Neural progenitor cell (in vitro differentiated cells): ENCODE data around the gene ZNF184. TPM values are rescaled to one million over a fixed set of nuclear protein-coding genes. Genes with fewer than 3 reads are reported as not detected.

ENCODE experiments used
- DNase-seq: peaks from one replicate; pipeline ENCODE4 v3.0.0-alpha.2; 2016; ENCODE audit warnings: low spot score
- H2AFZ ChIP-seq: fragments of 200-600 bp; sonication (generic); replicated peaks from 2 replicates; pipeline ENCODE4 v1.6.1; 2016; ENCODE audit warnings: antibody characterized with exemption
- H3F3A ChIP-seq: fragments of 200-600 bp; sonication (generic); 2 replicates; pipeline ENCODE4 v1.6.1; 2016; ENCODE audit warnings: antibody characterized with exemption, low read depth
- H3K27ac ChIP-seq: fragments of 200-600 bp; sonication (generic); 2 replicates; pipeline ENCODE4 v1.5.1; 2016; ENCODE audit warnings: mild to moderate bottlenecking
- H3K27me3 ChIP-seq: fragments of 200-600 bp; sonication (generic); 2 replicates; pipeline ENCODE4 v1.6.1; 2016; ENCODE audit warnings: mild to moderate bottlenecking, moderate library complexity
- H3K36me3 ChIP-seq: fragments of 200-600 bp; sonication (generic); 2 replicates; pipeline ENCODE4 v1.5.1; 2016
- H3K4me1 ChIP-seq: fragments of 200-600 bp; sonication (generic); 2 replicates; pipeline ENCODE4 v1.6.1; 2016; ENCODE audit warnings: mixed run types
- H3K4me2 ChIP-seq: fragments of 200-600 bp; sonication (generic); 2 replicates; pipeline ENCODE4 v1.6.1; 2016
- H3K4me3 ChIP-seq: fragments of 200-600 bp; sonication (generic); 2 replicates; pipeline ENCODE4 v1.5.1; 2016
- H3K79me2 ChIP-seq: fragments of 200-600 bp; sonication (generic); 2 replicates; pipeline ENCODE4 v1.6.1; 2016; ENCODE audit warnings: low read depth
- H3K9ac ChIP-seq: fragments of 200-600 bp; sonication (generic); 2 replicates; pipeline ENCODE4 v1.6.1; 2016
- H3K9me3 ChIP-seq: fragments of 200-600 bp; sonication (generic); 2 replicates; pipeline ENCODE4 v1.5.1; 2016; ENCODE audit warnings: low read depth
- H4K20me1 ChIP-seq: fragments of 200-600 bp; sonication (generic); 2 replicates; pipeline ENCODE4 v1.6.1; 2016; ENCODE audit warnings: low read depth
- H3K27ac Mint-ChIP-seq: 3 replicates; pipeline ENCODE4 v1.8.0; 2021; ENCODE audit warnings: mixed read lengths
- H3K27me3 Mint-ChIP-seq: 2 replicates; pipeline ENCODE4 v1.8.0; 2022; ENCODE audit warnings: low read depth, mild to moderate bottlenecking, inconsistent platforms, moderate library complexity, mixed read lengths; ENCODE audit not compliant: insufficient read depth
- H3K36me3 Mint-ChIP-seq: 3 replicates; pipeline ENCODE4 v1.8.0; 2021; ENCODE audit warnings: mixed read lengths
- H3K4me1 Mint-ChIP-seq: 3 replicates; pipeline ENCODE4 v1.8.0; 2021; ENCODE audit warnings: mixed read lengths
- H3K4me3 Mint-ChIP-seq: 3 replicates; pipeline ENCODE4 v1.8.0; 2021; ENCODE audit warnings: mild to moderate bottlenecking, moderate library complexity, mixed read lengths
- H3K9me3 Mint-ChIP-seq: 3 replicates; pipeline ENCODE4 v1.8.0; 2020; ENCODE audit warnings: mixed read lengths
- EZH2 ChIP-seq: fragments of 200-600 bp; sonication (generic); IDR thresholded peaks from 2 replicates; pipeline ENCODE4 v1.6.1; 2017; ENCODE audit warnings: antibody characterized with exemption, mild to moderate bottlenecking, moderate library complexity
- EZH2phosphoT487 ChIP-seq: fragments of 200-600 bp; sonication (generic); IDR thresholded peaks from 2 replicates; pipeline ENCODE4 v1.6.1; 2017; ENCODE audit warnings: antibody characterized with exemption
- total RNA-seq: library from RNA; depleted of rRNA; stranded (reverse); fragments of >200 nt; gene quantifications from 2 replicates; pipeline ENCODE4 v1.2.3, GENCODE V29; 2015; ENCODE audit warnings: low replicate concordance
- TF ChIP-seq, protein P1 (sequence below): fragments of 200-600 bp; sonication (generic); IDR thresholded peaks from 2 replicates; pipeline ENCODE4 v1.5.1; 2017; ENCODE audit warnings: antibody characterized with exemption, mild to moderate bottlenecking

ZNF184 gene
- total RNA-seq, 1 donor from 2014 or later, result 21.8 TPM

DNA sequence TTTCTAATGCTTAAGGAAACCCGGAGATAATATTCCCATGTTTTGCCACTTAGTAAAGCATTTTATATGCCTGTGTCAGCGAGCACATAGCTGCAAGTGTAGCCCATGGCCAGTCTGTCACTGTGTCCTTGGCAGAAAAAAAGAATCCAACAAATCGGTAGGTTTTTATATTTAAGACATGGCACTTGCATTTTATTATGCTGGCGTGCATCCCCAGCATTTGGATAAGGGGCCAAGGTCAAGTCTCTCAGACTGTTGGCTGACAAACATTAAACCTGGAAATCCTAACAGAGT is 1.2 kb upstream of the ZNF184 start:
- H3F3A ChIP-seq, result peaks cover 42% of the 10 kb centered on the region
- peak overlapping the region; percentile 57 for H3K4me2 ChIP-seq
- Mint-ChIP-seq H3K27ac (no peak overlapping the region), H3K9me3 (peaks cover 11% of the 10 kb centered on the region), H3K4me1 (peaks cover 17% of the 10 kb centered on the region), H3K27me3 (peaks cover 4% of the 10 kb centered on the region), H3K4me3 (peak overlapping the region; percentile 88), H3K36me3 (peaks cover 25% of the 10 kb centered on the region)
- H3K27ac ChIP-seq, result no peak overlapping the region
- no peaks in the 10 kb centered on the region for H3K36me3 ChIP-seq
- H4K20me1 ChIP-seq, result no peaks in the 10 kb centered on the region
- H3K4me1 ChIP-seq, result peaks cover 29% of the 10 kb centered on the region
- H3K4me3 ChIP-seq, result peak overlapping the region; percentile 62
- H3K9ac ChIP-seq, result no peak overlapping the region
- no peak for DNase-seq
- TF ChIP-seq EZH2phosphoT487, result no peak
- no peak for TF ChIP-seq EZH2
- TF ChIP-seq, protein P1, sequence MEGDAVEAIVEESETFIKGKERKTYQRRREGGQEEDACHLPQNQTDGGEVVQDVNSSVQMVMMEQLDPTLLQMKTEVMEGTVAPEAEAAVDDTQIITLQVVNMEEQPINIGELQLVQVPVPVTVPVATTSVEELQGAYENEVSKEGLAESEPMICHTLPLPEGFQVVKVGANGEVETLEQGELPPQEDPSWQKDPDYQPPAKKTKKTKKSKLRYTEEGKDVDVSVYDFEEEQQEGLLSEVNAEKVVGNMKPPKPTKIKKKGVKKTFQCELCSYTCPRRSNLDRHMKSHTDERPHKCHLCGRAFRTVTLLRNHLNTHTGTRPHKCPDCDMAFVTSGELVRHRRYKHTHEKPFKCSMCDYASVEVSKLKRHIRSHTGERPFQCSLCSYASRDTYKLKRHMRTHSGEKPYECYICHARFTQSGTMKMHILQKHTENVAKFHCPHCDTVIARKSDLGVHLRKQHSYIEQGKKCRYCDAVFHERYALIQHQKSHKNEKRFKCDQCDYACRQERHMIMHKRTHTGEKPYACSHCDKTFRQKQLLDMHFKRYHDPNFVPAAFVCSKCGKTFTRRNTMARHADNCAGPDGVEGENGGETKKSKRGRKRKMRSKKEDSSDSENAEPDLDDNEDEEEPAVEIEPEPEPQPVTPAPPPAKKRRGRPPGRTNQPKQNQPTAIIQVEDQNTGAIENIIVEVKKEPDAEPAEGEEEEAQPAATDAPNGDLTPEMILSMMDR, result no peak
- H3K9me3 ChIP-seq, result no peaks in the 10 kb centered on the region
- no peak overlapping the region for H2AFZ ChIP-seq
- peaks cover 7% of the 10 kb centered on the region for H3K27me3 ChIP-seq
- peaks cover 19% of the 10 kb centered on the region for H3K79me2 ChIP-seq

DNA sequence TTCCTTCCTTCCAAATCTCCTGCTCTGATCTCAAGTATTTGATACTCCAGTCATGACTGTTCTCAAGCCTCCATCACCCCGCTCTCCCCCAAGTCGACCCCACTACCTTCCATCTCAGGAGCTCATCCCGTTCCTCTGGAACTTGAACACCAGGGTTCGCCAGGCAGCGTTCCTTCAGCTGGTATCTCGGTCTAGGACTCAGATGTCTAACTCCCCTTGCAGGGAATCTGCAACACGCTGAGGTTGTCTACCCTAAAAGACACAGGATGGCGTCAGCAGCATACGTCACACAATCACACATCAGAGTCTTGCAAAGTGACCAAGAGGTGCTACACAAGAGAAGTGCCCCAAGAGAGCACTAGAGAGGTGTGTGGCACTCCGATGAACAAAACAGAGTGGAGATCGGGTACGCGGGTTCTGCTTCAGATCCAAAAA is 706 bp downstream of the ZNF184 start:
- H3K27ac Mint-ChIP-seq, result peak overlapping the region; percentile 39
- no peaks in the 10 kb centered on the region for H4K20me1 ChIP-seq
- H3K27me3 Mint-ChIP-seq, result peaks cover 4% of the 10 kb centered on the region
- H3K36me3 Mint-ChIP-seq, result peaks cover 44% of the 10 kb centered on the region
- H3K9me3 ChIP-seq, result no peaks in the 10 kb centered on the region
- H2AFZ ChIP-seq, result peak overlapping the region; percentile 96
- peak; percentile 75 for DNase-seq
- peak overlapping the region; percentile 96 for H3K4me2 ChIP-seq
- H3K9me3 Mint-ChIP-seq, result peaks cover 28% of the 10 kb centered on the region
- peak; percentile 8 for TF ChIP-seq EZH2phosphoT487
- no peak for TF ChIP-seq EZH2
- H3K4me3 ChIP-seq, result peak overlapping the region; percentile 62
- H3F3A ChIP-seq, result peaks cover 24% of the 10 kb centered on the region
- H3K27me3 ChIP-seq, result no peaks in the 10 kb centered on the region
- H3K9ac ChIP-seq, result peak overlapping the region; percentile 61
- H3K79me2 ChIP-seq, result peaks cover 19% of the 10 kb centered on the region
- H3K36me3 ChIP-seq, result no peaks in the 10 kb centered on the region
- peak overlapping the region; percentile 88 for H3K4me3 Mint-ChIP-seq
- H3K4me1 Mint-ChIP-seq, result peaks cover 17% of the 10 kb centered on the region
- peaks cover 17% of the 10 kb centered on the region for H3K4me1 ChIP-seq
- peak overlapping the region; percentile 74 for H3K27ac ChIP-seq

DNA sequence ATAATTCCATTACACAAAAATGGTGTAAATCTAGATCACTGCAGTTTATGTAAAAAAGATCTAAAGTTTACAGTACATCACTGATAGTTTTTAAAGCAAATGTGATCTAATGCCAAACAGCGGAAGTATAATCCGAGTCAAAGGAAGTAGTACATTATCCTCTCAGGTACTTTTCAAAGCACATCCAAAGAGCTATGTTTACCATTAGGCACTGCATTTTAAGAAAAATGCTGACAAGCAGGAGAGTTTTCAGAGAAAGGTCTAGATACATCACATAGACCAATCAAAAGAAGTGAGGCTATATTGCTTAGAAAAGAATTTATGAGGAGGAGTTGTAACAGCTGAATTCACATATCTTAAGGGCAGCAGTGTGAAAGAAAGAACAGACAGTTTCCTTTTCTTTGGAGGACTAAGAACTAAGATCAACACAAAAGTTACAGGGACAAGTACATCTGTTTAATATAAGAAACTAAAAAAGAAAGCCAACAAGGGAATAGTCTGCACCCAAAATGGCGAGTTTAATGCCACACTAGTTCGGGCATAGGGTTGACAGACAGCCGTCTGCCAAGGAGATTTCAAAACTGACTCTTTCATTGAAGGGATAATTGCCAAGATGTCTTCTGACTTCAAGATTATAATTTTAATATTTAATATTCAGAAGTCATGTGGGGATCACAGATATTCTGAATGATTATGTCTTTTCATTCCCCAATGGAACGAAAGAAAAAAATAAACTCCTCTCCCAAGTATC is 1.4 kb downstream of the ZNF184 start:
- H3K4me2 ChIP-seq, result peak overlapping the region; percentile 96
- H3K4me1 ChIP-seq, result peaks cover 15% of the 10 kb centered on the region
- H3K9ac ChIP-seq, result no peak overlapping the region
- H3F3A ChIP-seq, result peaks cover 21% of the 10 kb centered on the region
- no peaks in the 10 kb centered on the region for H3K36me3 ChIP-seq
- no peaks in the 10 kb centered on the region for H3K9me3 ChIP-seq
- no peak overlapping the region for H3K27ac Mint-ChIP-seq
- peaks cover 19% of the 10 kb centered on the region for H3K79me2 ChIP-seq
- TF ChIP-seq EZH2, result no peak
- no peaks in the 10 kb centered on the region for H3K27me3 Mint-ChIP-seq
- no peaks in the 10 kb centered on the region for H3K27me3 ChIP-seq
- no peak overlapping the region for H3K27ac ChIP-seq
- DNase-seq, result no peak
- H3K4me3 Mint-ChIP-seq, result peak overlapping the region; percentile 88
- H3K9me3 Mint-ChIP-seq, result peaks cover 34% of the 10 kb centered on the region
- peaks cover 51% of the 10 kb centered on the region for H3K36me3 Mint-ChIP-seq
- peaks cover 14% of the 10 kb centered on the region for H3K4me1 Mint-ChIP-seq
- peak overlapping the region; percentile 96 for H2AFZ ChIP-seq
- H3K4me3 ChIP-seq, result peak overlapping the region; percentile 62
- no peaks in the 10 kb centered on the region for H4K20me1 ChIP-seq

DNA sequence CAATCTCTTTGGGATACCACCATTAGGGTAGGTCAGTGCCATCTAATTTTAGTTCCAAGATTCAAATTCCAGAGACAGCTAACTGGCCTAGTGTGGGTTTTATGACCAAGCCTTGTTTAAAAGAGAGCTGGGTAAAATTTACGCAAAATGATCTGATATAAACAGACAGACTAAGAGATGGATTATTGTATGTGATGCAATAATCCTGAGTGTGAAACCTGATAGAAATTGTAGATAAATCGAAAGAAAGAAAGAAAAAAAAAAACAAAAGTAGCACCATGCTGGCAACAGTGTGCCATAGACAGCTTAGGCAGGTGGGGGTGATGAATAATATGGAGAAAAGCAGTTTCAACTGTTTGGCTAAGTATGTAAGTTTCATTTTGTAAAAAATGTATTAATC is 2.9 kb downstream of the ZNF184 start:
- Mint-ChIP-seq H3K9me3 (peaks cover 43% of the 10 kb centered on the region), H3K4me3 (no peak overlapping the region)

More for the DNA sequence above, 2.9 kb downstream of the ZNF184 start:
- H3K9me3 ChIP-seq, result no peaks in the 10 kb centered on the region
- H3K27me3 ChIP-seq, result no peaks in the 10 kb centered on the region
- H3K4me1 ChIP-seq, result peaks cover 15% of the 10 kb centered on the region
- peaks cover 60% of the 10 kb centered on the region for H3K36me3 Mint-ChIP-seq
- no peak for DNase-seq
- H3K4me1 Mint-ChIP-seq, result peaks cover 14% of the 10 kb centered on the region
- no peak for TF ChIP-seq EZH2
- TF ChIP-seq, protein P1, result no peak
- no peak for TF ChIP-seq EZH2phosphoT487
- H2AFZ ChIP-seq, result no peak overlapping the region
- H3K79me2 ChIP-seq, result peaks cover 19% of the 10 kb centered on the region
- H3K4me3 ChIP-seq, result no peak overlapping the region
- H3K27me3 Mint-ChIP-seq, result no peaks in the 10 kb centered on the region
- no peak overlapping the region for H3K4me2 ChIP-seq
- no peaks in the 10 kb centered on the region for H4K20me1 ChIP-seq
- peaks cover 21% of the 10 kb centered on the region for H3F3A ChIP-seq
- no peaks in the 10 kb centered on the region for H3K36me3 ChIP-seq
- no peak overlapping the region for H3K9ac ChIP-seq
- H3K27ac Mint-ChIP-seq, result no peak overlapping the region
- no peak overlapping the region for H3K27ac ChIP-seq
